HEK293T (cell line): ENCODE data around the gene SLC30A10.
"Not testable (repeated sequence)": the region's sequence is repeated elsewhere in the genome, so short reads cannot be mapped to it uniquely, and the experiment has no call there.

Experiments used
- CTCF ChIA-PET: fragments of 350-600 bp; formaldehyde crosslinking; extraction: SDS; loops from one replicate; lab custom pipeline; 2021; ENCODE audit warnings: antibody characterized with exemption, inconsistent platforms; lab: Yijun Ruan, JAX
- POLR2A ChIA-PET: fragments of 350-600 bp; formaldehyde crosslinking; extraction: SDS; loops from one replicate; lab custom pipeline; 2020; ENCODE audit warnings: antibody characterized with exemption, inconsistent platforms; lab: Yijun Ruan, JAX
- DNase-seq: peaks from one replicate; pipeline ENCODE4 v3.0.0; 2012; ENCODE audit warnings: mixed read lengths; ENCODE audit errors: extremely low spot score
- ARNT ChIP-seq: fragments of 450-650 bp; IDR thresholded peaks from 2 replicates; pipeline ENCODE4 v1.6.1; 2017; ENCODE audit warnings: mild to moderate bottlenecking
- BHLHE40 ChIP-seq: fragments of 450-650 bp; IDR thresholded peaks from 2 replicates; pipeline ENCODE4 v1.6.1; 2016; ENCODE audit warnings: mild to moderate bottlenecking, moderate library complexity, borderline replicate concordance
- CTBP1 ChIP-seq: fragments of 450-650 bp; IDR thresholded peaks from 2 replicates; pipeline ENCODE4 v1.6.1; 2016; ENCODE audit warnings: borderline replicate concordance
- ELF4 ChIP-seq: fragments of 450-650 bp; IDR thresholded peaks from 2 replicates; pipeline ENCODE4 v1.6.1; 2017; ENCODE audit warnings: antibody characterized with exemption
- FOXA1 ChIP-seq: fragments of 450-650 bp; IDR thresholded peaks from 2 replicates; pipeline ENCODE4 v1.6.1; 2016; ENCODE audit warnings: mild to moderate bottlenecking
- FOXK2 ChIP-seq: fragments of 450-650 bp; IDR thresholded peaks from 2 replicates; pipeline ENCODE4 v1.6.1; 2016; ENCODE audit warnings: mild to moderate bottlenecking
- FOXM1 ChIP-seq: fragments of 450-650 bp; IDR thresholded peaks from 2 replicates; pipeline ENCODE4 v1.6.1; 2017; ENCODE audit warnings: mild to moderate bottlenecking, borderline replicate concordance
- HDGF ChIP-seq: fragments of 450-650 bp; IDR thresholded peaks from 2 replicates; pipeline ENCODE4 v1.6.1; 2017; ENCODE audit warnings: antibody characterized with exemption, borderline replicate concordance
- L3MBTL2 ChIP-seq: fragments of 450-650 bp; conservative IDR thresholded peaks from 2 replicates; pipeline ENCODE4 v1.6.1; 2016; ENCODE audit warnings: mild to moderate bottlenecking
- LEF1 ChIP-seq: fragments of 450-650 bp; IDR thresholded peaks from 2 replicates; pipeline ENCODE4 v1.6.1; 2017; ENCODE audit warnings: mild to moderate bottlenecking, borderline replicate concordance
- NFRKB ChIP-seq: fragments of 450-650 bp; IDR thresholded peaks from 2 replicates; pipeline ENCODE4 v1.6.1; 2016; ENCODE audit warnings: mild to moderate bottlenecking, moderate library complexity
- PKNOX1 ChIP-seq: fragments of 450-650 bp; IDR thresholded peaks from 2 replicates; pipeline ENCODE4 v1.6.1; 2016
- SP1 ChIP-seq: fragments of 450-650 bp; IDR thresholded peaks from 2 replicates; pipeline ENCODE4 v1.6.1; 2017
- SUZ12 ChIP-seq: fragments of 450-650 bp; IDR thresholded peaks from 2 replicates; pipeline ENCODE4 v1.6.1; 2016; ENCODE audit warnings: mild to moderate bottlenecking
- TARDBP ChIP-seq: fragments of 450-650 bp; IDR thresholded peaks from 2 replicates; pipeline ENCODE4 v1.6.1; 2016
- ZNF384 ChIP-seq: fragments of 450-650 bp; IDR thresholded peaks from 2 replicates; pipeline ENCODE4 v1.6.1; 2016

Gene SLC30A10

GRCh38 chr1:219906924-219907771 is 21.2 kb downstream of the SLC30A10 start:
- TF ChIP-seq BHLHE40: no peak
- TF ChIP-seq TARDBP: no peak
- no peak for TF ChIP-seq ELF4
- no peak for TF ChIP-seq CTBP1
- TF ChIP-seq ZNF384: no peak
- TF ChIP-seq HDGF: no peak
- no peak for TF ChIP-seq LEF1
- TF ChIP-seq FOXA1: no peak
- TF ChIP-seq SP1: no peak
- TF ChIP-seq PKNOX1: no peak
- no peak for TF ChIP-seq NFRKB
- TF ChIP-seq ARNT: no peak
- no peak for TF ChIP-seq SUZ12
- DNase-seq: no peak
- ChIA-PET CTCF (interaction anchor here (0.7 kb wide), 1 partner anchor 125 kb away, joined by 3 read pairs; no protein-coding TSS in a partner anchor), POLR2A (no interaction called here)

GRCh38 chr1:219906565-219906923 is 21.8 kb downstream of the SLC30A10 start:
- POLR2A ChIA-PET, DNase-seq, CTCF ChIA-PET: not testable (repeated sequence)

- DNase-seq: no peak
- ChIA-PET CTCF (no interaction called here), POLR2A (interaction anchor here (0.7 kb wide), 1 partner anchor 1707 kb away, joined by 3 read pairs; no protein-coding TSS in a partner anchor)
- no peak for TF ChIP-seq HDGF
- no peak for TF ChIP-seq SUZ12
- TF ChIP-seq FOXK2: no peak
- no peak for TF ChIP-seq L3MBTL2
- no peak for TF ChIP-seq SP1
- TF ChIP-seq LEF1: no peak
- TF ChIP-seq CTBP1: no peak
- TF ChIP-seq PKNOX1: no peak
- no peak for TF ChIP-seq TARDBP
- no peak for TF ChIP-seq NFRKB
These were observed 22.8 kb downstream of the SLC30A10 start for GRCh38 chr1:219905524-219905923.

- no peak for TF ChIP-seq CTBP1
- peak; percentile 93 for TF ChIP-seq PKNOX1
- no peak for DNase-seq
- CTCF ChIA-PET: no interaction called here
- POLR2A ChIA-PET: interaction anchor here (0.7 kb wide), 1 partner anchor 1707 kb away, joined by 3 read pairs; no protein-coding TSS in a partner anchor
These were observed 23.4 kb downstream of the SLC30A10 start for GRCh38 chr1:219904934-219905333.

GRCh38 chr1:219903353-219903871 is 24.9 kb downstream of the SLC30A10 start:
- DNase-seq: no peak
- TF ChIP-seq NFRKB (no peak), LEF1 (no peak)
- ChIA-PET POLR2A (no interaction called here), CTCF (no interaction called here)

- DNase-seq: no peak
- no peak for TF ChIP-seq LEF1
- TF ChIP-seq SUZ12: no peak
- TF ChIP-seq CTBP1: no peak
- TF ChIP-seq FOXA1: no peak
- TF ChIP-seq TARDBP: no peak
- no peak for TF ChIP-seq NFRKB
- TF ChIP-seq HDGF: no peak
- TF ChIP-seq ZNF384: no peak
- TF ChIP-seq PKNOX1: no peak
- no peak for TF ChIP-seq ELF4
- TF ChIP-seq ARNT: no peak
- no peak for TF ChIP-seq FOXM1
- no peak for TF ChIP-seq SP1
- ChIA-PET POLR2A (no interaction called here), CTCF (no interaction called here)
These were observed 25.4 kb downstream of the SLC30A10 start for GRCh38 chr1:219902951-219903350.
